HepG2 (cell line): ENCODE data around the gene KCNK7. TPM values are rescaled to one million over a fixed set of nuclear protein-coding genes. Genes with fewer than 3 reads are reported as not detected.

Experiments used
- ATAC-seq: fragments of 200-7000 bp; cut with Tn5 transposase; 3 replicates; pipeline ENCODE4 v1.9.1; 2020; ENCODE audit warnings: mild to moderate bottlenecking, moderate library complexity
- BruUV-seq: library from RNA; stranded (reverse); fragments of 400-500 nt; replicated peaks from 2 replicates; lab custom pipeline; 2021; lab: Mats Ljungman, UMichigan
- CTCF ChIA-PET: fragments of 300-600 bp; formaldehyde crosslinking; extraction: SDS; loops from one replicate; lab custom pipeline; 2021; ENCODE audit warnings: low total read pairs, inconsistent platforms, low intra/inter-chr PET ratio; lab: Yijun Ruan, JAX
- POLR2A ChIA-PET: fragments of 350-600 bp; sonication (Branson Sonifier 250); formaldehyde crosslinking; loops from one replicate; lab custom pipeline; 2020; ENCODE audit warnings: antibody characterized with exemption, inconsistent platforms; lab: Yijun Ruan, JAX
- DNase-seq: peaks from one replicate; pipeline ENCODE4 v3.0.0-alpha.2; 2015; ENCODE audit warnings: low spot score
- FAIRE-seq: peaks from 3 replicates; lab custom pipeline; 2011; peaks lifted over from hg19 to GRCh38; lab: Jason Lieb, UNC
- H2AFZ ChIP-seq: one replicate; pipeline ENCODE4 v1.6.1; 2011; ENCODE audit warnings: low read length, inconsistent platforms
- H3K27ac ChIP-seq: fragments of 300-600 bp; 3 replicates; pipeline ENCODE4 v1.8.0; 2011; ENCODE audit warnings: mixed run types, mild to moderate bottlenecking, mixed read lengths, low read length, inconsistent platforms; ENCODE audit not compliant: insufficient read depth; ENCODE audit errors: extremely low read length
- H3K27me3 ChIP-seq, 2 experiments: fragments of 200-600 bp in 1 of 2; 2 replicates in 1 of 2; 3 replicates in 1 of 2; pipeline versions ENCODE4 v1.6.0 to v1.8.0; 2011; ENCODE audit warnings: low read length in 2 of 2, mild to moderate bottlenecking in 2 of 2, moderate library complexity in 2 of 2, inconsistent platforms in 1 of 2; ENCODE audit not compliant: insufficient read depth in 2 of 2, control insufficient read depth in 1 of 2
- H3K36me3 ChIP-seq, 2 experiments: fragments of 200-600 bp in 1 of 2; replicated peaks in 1 of 2; 2 replicates in 1 of 2; 3 replicates in 1 of 2; pipeline versions ENCODE4 v1.5.1 to v1.8.0; 2011; ENCODE audit warnings: low read length in 2 of 2, inconsistent platforms in 1 of 2; ENCODE audit not compliant: insufficient read depth in 2 of 2, control insufficient read depth in 1 of 2
- H3K4me1 ChIP-seq: 2 replicates; pipeline ENCODE4 v1.5.1; 2012; ENCODE audit warnings: low read length, inconsistent platforms; ENCODE audit not compliant: insufficient read depth
- H3K4me2 ChIP-seq: 2 replicates; pipeline ENCODE4 v1.6.0; 2011; ENCODE audit warnings: low read depth, low read length, inconsistent platforms
- H3K4me3 ChIP-seq, 3 experiments: fragments of 200-600 bp in 1 of 3; sonication (generic), shearing (Covaris generic) in 1 of 3; replicated peaks in 1 of 3; 2 replicates each; pipeline ENCODE4 v1.5.1; 2011 to 2016; ENCODE audit warnings: low read length in 3 of 3, inconsistent platforms in 2 of 3, low read depth in 2 of 3, mild to moderate bottlenecking in 2 of 3, control low read depth in 1 of 3, mixed read lengths in 1 of 3; ENCODE audit not compliant: insufficient read depth in 1 of 3
- H3K79me2 ChIP-seq: one replicate; pipeline ENCODE4 v1.6.1; 2011; ENCODE audit warnings: low read length, inconsistent platforms; ENCODE audit not compliant: insufficient read depth
- H3K9ac ChIP-seq: 2 replicates; pipeline ENCODE4 v1.6.0; 2011; ENCODE audit warnings: mild to moderate bottlenecking, low read depth, low read length, inconsistent platforms; ENCODE audit not compliant: insufficient read depth
- H3K9me3 ChIP-seq: 2 replicates; pipeline ENCODE4 v1.5.1; 2012; ENCODE audit warnings: mild to moderate bottlenecking, low read length
- H4K20me1 ChIP-seq: 2 replicates; pipeline ENCODE4 v1.6.0; 2011; ENCODE audit warnings: inconsistent platforms, mild to moderate bottlenecking, low read length, moderate library complexity; ENCODE audit not compliant: insufficient read depth
- ARNT2 ChIP-seq: sonication (generic); formaldehyde crosslinking; IDR thresholded peaks from 2 replicates; pipeline ENCODE4 v1.8.0; 2022; ENCODE audit warnings: mild to moderate bottlenecking, low read depth, missing genetic modification reagents, moderate library complexity
- ATF7 ChIP-seq, 2 experiments: fragments of 450-650 bp in 1 of 2; sonication (generic) in 1 of 2; formaldehyde crosslinking in 1 of 2; IDR thresholded peaks; 2 replicates each; pipeline versions ENCODE4 v1.4.0 to v1.6.1; 2016 to 2020; ENCODE audit warnings: antibody characterized with exemption in 1 of 2, mild to moderate bottlenecking in 1 of 2, missing genetic modification reagents in 1 of 2
- BORCS8-MEF2B ChIP-seq: sonication (generic); formaldehyde crosslinking; IDR thresholded peaks from 2 replicates; pipeline ENCODE4 v1.8.0; 2022; ENCODE audit warnings: mild to moderate bottlenecking, missing genetic modification reagents
- DRAP1 ChIP-seq: IDR thresholded peaks from 2 replicates; pipeline ENCODE4 v1.6.1; 2016; ENCODE audit warnings: missing genetic modification reagents, missing compliant biosample characterization
- EZH2 ChIP-seq: conservative IDR thresholded peaks from 2 replicates; pipeline ENCODE4 v1.6.1; 2012; ENCODE audit warnings: mild to moderate bottlenecking, low read depth, low read length, moderate library complexity
- HOXA5 ChIP-seq: sonication (generic); formaldehyde crosslinking; IDR thresholded peaks from 2 replicates; pipeline ENCODE4 v1.4.0; 2020; ENCODE audit warnings: missing genetic modification reagents
- RARA ChIP-seq: IDR thresholded peaks from 2 replicates; pipeline ENCODE4 v1.6.1; 2016; ENCODE audit warnings: missing genetic modification reagents, missing compliant biosample characterization
- SP4 ChIP-seq: sonication (generic); formaldehyde crosslinking; IDR thresholded peaks from 2 replicates; pipeline ENCODE4 v1.8.1; 2023; ENCODE audit warnings: mild to moderate bottlenecking, missing genetic modification reagents
- TBX2 ChIP-seq: sonication (generic); formaldehyde crosslinking; IDR thresholded peaks from 2 replicates; pipeline ENCODE4 v1.5.0; 2020; ENCODE audit warnings: missing genetic modification reagents, mild to moderate bottlenecking, borderline replicate concordance
- ZBTB40 ChIP-seq, 2 experiments: fragments of 450-650 bp in 1 of 2; sonication (generic) in 1 of 2; formaldehyde crosslinking in 1 of 2; IDR thresholded peaks; 2 replicates each; pipeline versions ENCODE4 v1.6.1 to v1.8.0; 2016 to 2022; ENCODE audit warnings: antibody characterized with exemption in 1 of 2, mild to moderate bottlenecking in 1 of 2, missing genetic modification reagents in 1 of 2
- ZFY ChIP-seq: sonication (generic); formaldehyde crosslinking; IDR thresholded peaks from 2 replicates; pipeline ENCODE4 v1.4.0; 2020; ENCODE audit warnings: missing genetic modification reagents
- ZNF350 ChIP-seq: sonication (generic); formaldehyde crosslinking; IDR thresholded peaks from 2 replicates; pipeline ENCODE4 v1.4.0; 2020; ENCODE audit warnings: mild to moderate bottlenecking, low read depth, missing genetic modification reagents, borderline replicate concordance
- ZSCAN30 ChIP-seq: sonication (generic); formaldehyde crosslinking; IDR thresholded peaks from 2 replicates; pipeline ENCODE4 v1.5.0; 2020; ENCODE audit warnings: mild to moderate bottlenecking, missing genetic modification reagents
- WGBS: methylation state at CpG from one replicate; pipeline ENCODE4 v1.1.6; 2017; ENCODE audit warnings: low lambda C conversion rate; 5-methylcytosine and 5-hydroxymethylcytosine counted together
- in situ Hi-C: cut with HindIII; loops from 2 replicates; pipeline ENCODE4 v1.10.0; 2017; ENCODE audit warnings: low pct_unique_long_range_greater_than_20kb; ENCODE audit not compliant: extremely low pct_ligation_motif_present
- intact Hi-C: fragments of 100-400 bp; cut with micrococcal nuclease; formaldehyde crosslinking; loops from one replicate; pipeline ENCODE4 v1.10.0; 2022; ENCODE audit not compliant: unreplicated experiment
- polyA plus RNA-seq, 8 experiments: library from polyadenylated mRNA; depleted of rRNA in 3 of 8; stranded (reverse) in 7 of 8; unstranded in 1 of 8; fragments of >200 nt; fragmentation: Illumina TruSeq in 4 of 8; extraction: Trizol in 4 of 8; gene quantifications; 2 replicates each; pipeline versions ENCODE4 v1.2.1 to v1.2.3, GENCODE V29; 2011 to 2016; ENCODE audit warnings: low read depth in 4 of 8, missing spikeins in 1 of 8, mixed read lengths in 1 of 8; ENCODE audit not compliant: insufficient read depth in 1 of 8
- total RNA-seq, 5 experiments: library from RNA; depleted of rRNA; stranded (reverse); fragments of >200 nt; fragmentation: Illumina TruSeq; extraction: Trizol; gene quantifications; 2 replicates each; pipeline ENCODE4 v1.2.3, GENCODE V29; 2016; ENCODE audit warnings: low read depth in 1 of 5

KCNK7 gene
- total and polyA plus RNA-seq, 2 of the 13 experiments (the other 11 are each of a cell fraction or from before 2014, with no cell fraction given), result 0.11 TPM; not detected in 1

DNA sequence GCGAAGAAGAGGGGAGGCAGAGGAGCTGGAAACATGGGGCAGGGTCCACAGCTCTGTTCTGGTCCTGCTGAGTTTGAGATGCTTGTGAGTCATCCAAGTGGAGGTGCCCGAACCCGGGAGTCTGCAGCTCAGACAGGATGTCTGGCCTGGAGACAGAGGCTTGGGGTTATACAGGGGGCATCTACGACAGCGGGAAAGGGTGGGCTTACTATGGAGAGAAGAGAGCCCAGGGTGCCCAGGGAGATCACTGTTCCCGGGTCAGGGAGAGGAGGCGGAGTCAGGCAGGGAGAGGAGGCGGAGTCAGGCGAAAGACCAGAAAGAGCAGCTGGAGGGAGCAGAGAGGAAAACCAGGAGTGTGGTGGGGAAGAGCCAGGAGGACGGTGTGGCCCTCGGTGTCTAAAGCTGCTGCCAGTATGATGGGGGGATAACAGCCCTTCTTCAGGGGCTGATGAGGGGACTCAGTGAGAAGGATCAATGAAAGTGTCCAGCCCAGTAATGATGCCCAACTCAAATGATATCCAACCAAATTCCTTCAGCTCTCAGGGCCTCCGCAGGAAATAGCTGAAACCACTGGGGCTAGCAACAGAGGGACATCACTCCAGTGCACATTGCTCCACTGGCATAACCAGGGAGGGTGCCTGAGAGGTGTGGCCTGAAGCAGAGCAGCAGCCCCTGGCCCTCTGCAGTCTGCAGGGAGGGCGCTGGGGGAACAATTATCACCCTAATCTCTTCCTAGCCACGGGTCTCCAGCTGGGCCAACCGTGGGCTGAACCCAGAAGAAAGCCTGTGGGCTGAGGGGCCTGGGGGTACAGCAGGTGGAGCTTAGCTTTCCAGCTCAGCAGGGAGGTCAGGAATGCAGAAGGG, 34.8 kb downstream of the KCNK7 start:
- H3K36me3 ChIP-seq, result no peaks in the 10 kb centered on the region
- peak; percentile 37 for ATAC-seq
- BruUV-seq, result no TSS peak
- 0 out of 2 replicates have a peak, but pooled peaks have one; percentile 7 for TF ChIP-seq RARA
- no peak for TF ChIP-seq ZSCAN30 (CRISPR knock-in tag)
- TF ChIP-seq ZNF350 (CRISPR knock-in tag), result 0 out of 2 replicates have a peak, but pooled peaks have one; percentile 35
- TF ChIP-seq DRAP1 (CRISPR knock-in tag), result 0 out of 2 replicates have a peak, but pooled peaks have one; percentile 35
- no peak for TF ChIP-seq HOXA5 (CRISPR knock-in tag)
- TF ChIP-seq TBX2, result peak; percentile 16; the same call in 1 of the 2 replicates
- TF ChIP-seq ZBTB40 (IDR thresholded peaks at IDR 0.05), result no peak
- TF ChIP-seq ZBTB40 (CRISPR knock-in tag; IDR thresholded peaks at IDR 0.05), result no peak
- TF ChIP-seq ATF7 (IDR thresholded peaks at IDR 0.05), result no peak
- no peak for TF ChIP-seq ATF7 (CRISPR knock-in tag; IDR thresholded peaks at IDR 0.05)
- TF ChIP-seq ZFY, result 0 out of 2 replicates have a peak, but pooled peaks have one; percentile 23
- peak; percentile 27; the same call in 1 of the 2 replicates for TF ChIP-seq SP4
- TF ChIP-seq ARNT2, result no peak
- no peak for TF ChIP-seq BORCS8-MEF2B (CRISPR knock-in tag)
- TF ChIP-seq EZH2, result no peak

More for the DNA sequence above, 34.8 kb downstream of the KCNK7 start:
- DNase-seq, result no peak
- no peak overlapping the region for H2AFZ ChIP-seq
- H3K27ac ChIP-seq, result no peak overlapping the region
- H3K9me3 ChIP-seq, result no peaks in the 10 kb centered on the region
- H3K4me2 ChIP-seq, result peak overlapping the region; percentile 97
- 2% methylated on average over 11 of the region's 15 CpGs for WGBS
- H3K4me1 ChIP-seq, result peaks cover 63% of the 10 kb centered on the region
- no peaks in the 10 kb centered on the region for H4K20me1 ChIP-seq
- POLR2A ChIA-PET, result interaction anchor here (0.6 to 3.4 kb wide), 12 partner anchors 9 to 138 kb away, joined by 3 to 34 read pairs (median 7); partner anchors contain the start of genes EHBP1L1, FAM89B, MALAT1 and NEAT1
- CTCF ChIA-PET, result no interaction called here
- intact Hi-C loops, result loop anchor here (2.0 kb wide), 1 partner anchor 20 kb away; no protein-coding TSS in a partner anchor
- in situ Hi-C loops, result no loop called here
- H3K79me2 ChIP-seq, result peaks cover 8% of the 10 kb centered on the region
- H3K27me3 ChIP-seq, result no peaks in the 10 kb centered on the region
- peak overlapping the region in 2 of 3 experiments; percentile 9 to 59; a peak in 1 of 6 replicates for H3K4me3 ChIP-seq
- FAIRE-seq, result no peak
- no peak overlapping the region for H3K9ac ChIP-seq
